VCaP (cell line): Measurements from ENCODE around the gene RANBP1.
A peak's percentile ranks its signal among the peaks of the same experiment; 100 is the strongest.

Experiments
- H3K27ac ChIP-seq: fragments of 450-650 bp; 2 replicates; pipeline ENCODE4 v1.5.1; 2017
- CTCF ChIP-seq: fragments of 450-650 bp; conservative IDR thresholded peaks from 2 replicates; pipeline ENCODE4 v1.5.1; 2017; ENCODE audit warnings: mild to moderate bottlenecking, moderate library complexity

RANBP1 gene

GRCh38 chr22:20095521-20095920 lies 20.4 kb upstream of the RANBP1 start:
- H3K27ac ChIP-seq: no peak overlapping the region
- TF ChIP-seq CTCF: no peak

- no peak overlapping the region for H3K27ac ChIP-seq
- TF ChIP-seq CTCF: no peak
These were observed 19.1 kb upstream of the RANBP1 start for GRCh38 chr22:20096574-20097420.

GRCh38 chr22:20099099-20099711 lies 16.7 kb upstream of the RANBP1 start:
- TF ChIP-seq CTCF: no peak

GRCh38 chr22:20101638-20102037 lies 14.3 kb upstream of the RANBP1 start:
- no peak for TF ChIP-seq CTCF
- no peak overlapping the region for H3K27ac ChIP-seq

More at GRCh38 chr22:20099099-20099711, 16.7 kb upstream of the RANBP1 start:
- H3K27ac ChIP-seq: no peak overlapping the region

DNA sequence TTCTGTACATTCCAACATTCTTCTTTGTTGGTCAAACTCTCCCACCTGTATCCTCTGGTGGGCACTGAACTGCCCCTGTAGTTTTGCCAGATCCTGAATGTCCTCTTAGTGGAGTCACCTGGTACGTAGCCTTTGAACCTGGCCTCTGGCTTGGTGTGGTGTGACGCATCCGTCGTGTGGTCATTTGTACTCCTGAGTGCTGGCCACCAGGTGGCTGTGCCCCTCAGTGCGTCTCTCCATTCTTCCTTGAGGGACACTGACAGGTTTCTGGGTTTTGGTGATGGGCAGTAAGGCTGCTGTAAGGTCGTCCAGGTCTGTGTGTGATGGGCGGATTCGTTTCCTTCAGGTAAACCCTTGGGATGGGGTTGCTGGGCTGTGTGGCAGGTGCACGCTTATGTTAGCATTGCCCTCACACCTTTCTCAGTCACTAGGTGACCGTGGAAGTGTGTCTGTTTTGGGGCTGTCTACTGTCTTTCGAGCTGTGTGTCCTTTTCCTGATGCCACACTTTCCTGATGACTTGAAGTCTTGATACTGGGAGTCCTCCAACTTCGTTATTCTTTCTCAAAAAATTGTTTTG lies 13.6 kb upstream of the RANBP1 start:
- no peak overlapping the region for H3K27ac ChIP-seq
- TF ChIP-seq CTCF: peak; percentile 28

- no peak for TF ChIP-seq CTCF
- H3K27ac ChIP-seq: no peak overlapping the region
These were observed 10.3 kb upstream of the RANBP1 start for GRCh38 chr22:20105456-20106204.
